AG09309 (cell line): ENCODE results near the gene XPNPEP2.

Experiments used
- DNase-seq: peaks from one replicate; pipeline ENCODE4 v3.0.0-alpha.2; 2010; ENCODE audit warnings: low read depth
- H3K4me3 ChIP-seq: 2 replicates; pipeline ENCODE4 v1.5.1; 2011; ENCODE audit warnings: mild to moderate bottlenecking, low read depth, low read length, moderate library complexity; ENCODE audit not compliant: control insufficient read depth
- CTCF ChIP-seq: IDR thresholded peaks from 2 replicates; pipeline ENCODE4 v1.5.1; 2011; ENCODE audit warnings: mild to moderate bottlenecking, low read depth, low read length, inconsistent platforms; ENCODE audit not compliant: insufficient read depth, control insufficient read depth; ENCODE audit errors: missing control alignments

The XPNPEP2 gene

DNA sequence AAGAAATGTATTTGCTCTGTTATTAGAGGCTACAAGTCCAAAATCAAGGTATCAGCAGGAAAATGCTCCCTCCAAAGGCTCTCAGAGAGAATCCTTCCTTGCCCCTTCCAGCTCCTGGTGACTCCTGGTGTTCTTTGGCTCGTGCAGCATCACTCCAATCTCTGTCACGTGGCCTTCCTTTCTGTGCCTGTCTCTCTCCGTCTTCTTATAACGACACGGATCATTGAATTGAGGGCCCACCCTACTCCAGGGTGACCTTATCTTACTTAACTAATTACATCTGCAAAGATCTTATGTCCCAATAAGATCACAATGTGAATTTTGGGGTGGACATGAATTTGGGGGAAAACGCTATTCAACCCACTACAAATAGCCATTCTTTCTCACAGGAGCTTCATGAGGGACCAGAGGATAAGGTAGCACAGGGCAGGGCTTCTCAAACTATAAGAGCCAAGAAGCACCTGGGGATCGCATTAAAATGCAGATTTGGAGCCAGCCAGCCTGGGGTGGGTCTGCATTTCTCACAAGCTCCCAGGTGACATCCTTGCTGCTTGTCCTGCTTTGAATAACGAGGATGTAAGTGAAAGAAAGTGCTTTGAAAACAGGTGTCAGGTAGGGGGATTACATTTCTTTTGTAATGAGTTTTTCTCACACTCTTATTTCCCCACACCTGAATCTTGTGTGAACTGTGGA is 42.2 kb upstream of the XPNPEP2 start:
- no peak overlapping the region for H3K4me3 ChIP-seq

DNA sequence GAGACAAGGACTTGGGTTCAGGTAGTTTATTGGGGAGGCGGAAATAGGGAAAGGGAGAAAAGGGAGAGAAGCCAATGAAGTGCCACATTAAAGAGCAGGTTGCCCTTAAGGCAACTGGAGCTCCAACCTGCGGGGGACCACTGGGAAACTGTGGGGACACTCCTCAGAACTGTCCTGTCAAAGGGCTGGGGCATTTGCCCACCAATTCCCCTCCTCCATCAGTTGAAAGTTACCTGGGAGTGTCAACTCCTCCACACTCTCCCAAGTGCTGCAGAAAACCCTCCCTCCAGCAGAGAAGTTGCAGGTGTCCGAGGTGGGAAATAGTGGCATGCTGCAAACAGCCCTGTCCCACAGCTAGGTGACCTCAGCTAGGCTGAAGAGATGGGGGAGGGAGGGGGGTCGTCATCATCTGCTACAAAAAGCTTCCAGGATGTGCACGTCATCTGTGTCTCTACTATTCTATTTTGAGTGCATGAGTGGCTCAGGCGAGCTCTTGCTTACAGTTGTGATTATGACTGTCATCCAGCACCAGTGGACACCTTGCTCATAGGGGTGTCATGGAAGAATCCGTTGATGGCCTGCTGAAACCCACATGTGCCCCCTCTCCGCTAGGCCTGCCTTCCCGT is 41.5 kb upstream of the XPNPEP2 start:
- TF ChIP-seq CTCF: no peak
- H3K4me3 ChIP-seq: no peak overlapping the region
- no peak for DNase-seq

More for the DNA sequence above, 42.2 kb upstream of the XPNPEP2 start:
- TF ChIP-seq CTCF: no peak
- DNase-seq: no peak

DNA sequence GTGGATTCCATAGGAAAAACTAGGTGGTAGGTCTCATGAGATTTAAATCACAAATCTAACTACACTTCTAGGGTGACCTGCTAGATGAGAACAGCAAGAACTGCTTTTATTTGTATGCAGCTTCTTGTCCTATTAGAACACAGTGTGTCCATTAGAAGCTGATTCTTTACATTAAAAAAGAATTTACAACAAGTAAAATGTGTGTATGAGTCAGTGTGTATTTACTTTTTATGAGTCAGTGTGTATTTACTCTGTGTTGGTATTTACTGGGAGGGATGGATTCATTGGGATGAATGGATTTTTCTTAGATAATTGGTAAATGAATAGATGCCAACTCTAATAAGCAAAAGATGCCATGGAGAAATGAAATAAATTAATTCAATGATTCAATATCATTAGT is 40.6 kb upstream of the XPNPEP2 start:
- TF ChIP-seq CTCF: no peak
- no peak for DNase-seq

DNA sequence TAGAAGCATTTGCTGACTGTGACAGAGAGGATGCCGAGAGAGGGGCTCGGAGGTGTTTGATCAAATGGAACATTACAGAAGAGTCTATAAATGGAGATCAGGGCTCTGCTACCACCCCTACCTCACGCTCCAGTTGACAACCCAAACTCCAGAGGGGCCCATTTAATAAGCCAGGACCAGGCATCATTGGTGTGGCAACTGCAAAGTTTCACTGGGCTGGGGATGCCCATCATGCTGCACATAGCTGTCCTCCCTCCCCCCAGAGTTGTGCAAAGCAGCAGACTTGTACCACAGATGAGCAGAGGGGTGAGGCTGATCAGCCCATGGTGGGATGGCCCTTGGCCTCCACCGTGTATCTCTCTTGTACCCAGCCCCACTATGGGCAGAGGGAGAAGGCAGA is 38.2 kb upstream of the XPNPEP2 start:
- H3K4me3 ChIP-seq: no peak overlapping the region
- TF ChIP-seq CTCF: no peak
- no peak for DNase-seq

More for the DNA sequence above, 40.6 kb upstream of the XPNPEP2 start:
- no peak overlapping the region for H3K4me3 ChIP-seq

GRCh38 chrX:129701624-129702069 is 37.1 kb upstream of the XPNPEP2 start:
- no peak for TF ChIP-seq CTCF
- DNase-seq: no peak
- H3K4me3 ChIP-seq: no peak overlapping the region

GRCh38 chrX:129704491-129704890 is 34.3 kb upstream of the XPNPEP2 start:
- no peak overlapping the region for H3K4me3 ChIP-seq
- no peak for DNase-seq
- TF ChIP-seq CTCF: no peak

DNA sequence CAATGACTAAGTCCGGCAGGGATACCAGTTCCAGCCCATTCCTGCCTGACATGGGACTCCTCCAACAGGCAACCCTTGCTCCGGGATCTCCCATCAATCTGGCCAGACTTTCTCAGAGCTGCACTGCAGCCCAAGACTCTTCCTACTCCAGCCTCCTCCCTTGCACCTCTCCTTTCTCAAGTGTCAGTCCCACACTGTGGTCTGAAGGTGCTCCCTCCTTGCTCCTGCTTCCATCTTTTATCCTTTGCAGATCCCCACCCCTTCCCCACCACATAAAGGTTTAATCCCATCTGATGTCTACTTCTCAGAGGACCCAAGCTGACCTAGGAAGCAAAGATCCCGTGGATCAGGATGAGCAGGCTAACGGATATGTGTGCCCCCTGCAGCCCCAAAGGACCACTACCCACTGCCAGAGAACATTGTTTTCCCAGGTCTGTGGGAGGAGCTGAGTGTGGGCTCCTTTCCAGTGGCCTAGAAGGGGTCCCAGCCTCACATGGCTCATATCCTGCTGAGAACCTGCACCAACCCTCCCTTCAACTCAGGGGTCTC is 33.3 kb upstream of the XPNPEP2 start:
- no peak overlapping the region for H3K4me3 ChIP-seq
- no peak for DNase-seq
- TF ChIP-seq CTCF: no peak
